Tibial nerve (tissue), 4 donors: ENCODE data around the gene NID1. TPM values are rescaled to one million over a fixed set of nuclear protein-coding genes. Genes with fewer than 3 reads are reported as not detected.
A peak's percentile ranks its signal among the peaks of the same experiment; 100 is the strongest.
"Not testable (repeated sequence)": the region's sequence is repeated elsewhere in the genome, so short reads cannot be mapped to it uniquely, and the experiment has no call there.

Experiments
- DNase-seq, 2 donors: peaks; one replicate each; pipeline ENCODE4 v3.0.0-alpha.2; 2019; ENCODE audit warnings: low spot score in 2 of 2
- H3K27ac ChIP-seq, 4 donors: fragments of 200-600 bp; sonication (generic) in 3 of 4; one replicate each; pipeline ENCODE4 v1.5.1; 2017 to 2019; ENCODE audit warnings: mild to moderate bottlenecking in 1 of 4
- H3K27me3 ChIP-seq, 2 donors: fragments of 200-600 bp; sonication (generic) in 1 of 2; one replicate each; pipeline versions ENCODE4 v1.5.1 to v1.6.0; 2017 to 2019
- H3K36me3 ChIP-seq, 3 donors: fragments of 200-600 bp; sonication (generic); one replicate each; pipeline ENCODE4 v1.5.1; 2018 to 2019
- H3K4me1 ChIP-seq, 4 donors: fragments of 200-600 bp; sonication (generic) in 3 of 4; one replicate each; pipeline ENCODE4 v1.5.1; 2017 to 2019
- H3K4me3 ChIP-seq, 4 donors: fragments of 200-600 bp; sonication (generic) in 3 of 4; one replicate each; pipeline ENCODE4 v1.5.1; 2017 to 2019; ENCODE audit warnings: mild to moderate bottlenecking in 1 of 4, moderate library complexity in 1 of 4
- H3K9me3 ChIP-seq, 4 donors: fragments of 200-600 bp; sonication (generic) in 3 of 4; one replicate each; pipeline ENCODE4 v1.5.1; 2017 to 2019
- EP300 ChIP-seq, 2 donors: sonication (generic); formaldehyde crosslinking; IDR thresholded peaks; one replicate each; pipeline ENCODE4 v1.6.1; 2017; ENCODE audit warnings: antibody characterized with exemption in 2 of 2, mild to moderate bottlenecking in 1 of 2
- POLR2A ChIP-seq, 2 donors: fragments of 450-650 bp; IDR thresholded peaks; one replicate each; pipeline ENCODE4 v1.6.1; 2017; ENCODE audit warnings: antibody characterized with exemption in 2 of 2, mild to moderate bottlenecking in 2 of 2, moderate library complexity in 2 of 2
- WGBS, 2 donors: methylation state at CpG; one replicate each; pipeline ENCODE4 v1.1.5; 2018; 5-methylcytosine and 5-hydroxymethylcytosine counted together
- total RNA-seq, 4 donors: library from RNA; depleted of rRNA; stranded (reverse); fragments of >200 nt; gene quantifications; one replicate each; pipeline ENCODE4 v1.1.0, GENCODE V29; 2016
- TF ChIP-seq, protein P1 (sequence below), 5 experiments: fragments of 200-600 bp in 3 of 5; fragments of 450-650 bp in 2 of 5; sonication (generic) in 3 of 5; IDR thresholded peaks; one replicate each; pipeline ENCODE4 v1.5.1; 2016 to 2019; ENCODE audit warnings: antibody characterized with exemption in 5 of 5, mild to moderate bottlenecking in 3 of 5, moderate library complexity in 2 of 5

Gene NID1
- total RNA-seq, 4 donors from 2014 or later: 192 to 321 (median 215) TPM

DNA sequence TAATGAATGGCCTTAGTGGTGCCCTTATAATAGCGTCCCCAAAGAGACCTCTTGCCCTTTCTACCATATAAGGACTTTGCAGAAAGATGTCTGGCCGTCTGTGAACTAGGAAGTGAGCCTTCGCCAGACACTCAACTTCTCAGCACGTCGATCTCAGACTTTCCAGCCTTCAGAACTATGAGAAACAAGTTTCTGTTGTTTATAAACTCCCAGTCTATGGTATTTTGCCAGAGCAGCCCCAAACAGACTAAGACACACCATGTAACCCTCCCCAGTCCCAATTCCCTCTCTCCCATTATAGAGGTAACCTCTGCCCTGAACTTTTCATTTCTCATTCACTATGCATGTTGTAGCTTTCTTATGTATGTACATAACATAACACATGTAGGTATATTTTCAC, 55.7 kb downstream of the NID1 start:
- WGBS, 2 donors: 15 to 41% methylated on average over 5 of the region's 5 CpGs
- H3K4me3 ChIP-seq: no peak overlapping the region
- no peaks in the 10 kb centered on the region for H3K9me3 ChIP-seq
- peaks cover 0 to 71% (median 5%) of the 10 kb centered on the region in 3 donors for H3K36me3 ChIP-seq
- TF ChIP-seq EP300 (IDR thresholded peaks at IDR 0.05): peak in 1 of 2 donors; percentile 7
- no peak for TF ChIP-seq POLR2A (IDR thresholded peaks at IDR 0.05)
- peak overlapping the region; percentile 38 to 91 (median 65) for H3K27ac ChIP-seq
- no peaks in the 10 kb centered on the region for H3K27me3 ChIP-seq
- no peak for DNase-seq
- peaks cover 0 to 56% (median 19%) of the 10 kb centered on the region in 4 donors for H3K4me1 ChIP-seq

GRCh38 chr1:236007781-236008180, 57.1 kb downstream of the NID1 start:
- no peaks in the 10 kb centered on the region for H3K9me3 ChIP-seq
- H3K27ac ChIP-seq: peak overlapping the region in 1 of 4 donors; percentile 76
- H3K27me3 ChIP-seq: no peaks in the 10 kb centered on the region
- peaks cover 0 to 69% (median 19%) of the 10 kb centered on the region in 4 donors for H3K4me1 ChIP-seq
- DNase-seq: no peak
- WGBS, 2 donors: 86 to 88% methylated on average over 3 of the region's 3 CpGs
- TF ChIP-seq POLR2A (IDR thresholded peaks at IDR 0.05) (no peak), EP300 (IDR thresholded peaks at IDR 0.05) (no peak)
- TF ChIP-seq, protein P1, sequence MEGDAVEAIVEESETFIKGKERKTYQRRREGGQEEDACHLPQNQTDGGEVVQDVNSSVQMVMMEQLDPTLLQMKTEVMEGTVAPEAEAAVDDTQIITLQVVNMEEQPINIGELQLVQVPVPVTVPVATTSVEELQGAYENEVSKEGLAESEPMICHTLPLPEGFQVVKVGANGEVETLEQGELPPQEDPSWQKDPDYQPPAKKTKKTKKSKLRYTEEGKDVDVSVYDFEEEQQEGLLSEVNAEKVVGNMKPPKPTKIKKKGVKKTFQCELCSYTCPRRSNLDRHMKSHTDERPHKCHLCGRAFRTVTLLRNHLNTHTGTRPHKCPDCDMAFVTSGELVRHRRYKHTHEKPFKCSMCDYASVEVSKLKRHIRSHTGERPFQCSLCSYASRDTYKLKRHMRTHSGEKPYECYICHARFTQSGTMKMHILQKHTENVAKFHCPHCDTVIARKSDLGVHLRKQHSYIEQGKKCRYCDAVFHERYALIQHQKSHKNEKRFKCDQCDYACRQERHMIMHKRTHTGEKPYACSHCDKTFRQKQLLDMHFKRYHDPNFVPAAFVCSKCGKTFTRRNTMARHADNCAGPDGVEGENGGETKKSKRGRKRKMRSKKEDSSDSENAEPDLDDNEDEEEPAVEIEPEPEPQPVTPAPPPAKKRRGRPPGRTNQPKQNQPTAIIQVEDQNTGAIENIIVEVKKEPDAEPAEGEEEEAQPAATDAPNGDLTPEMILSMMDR (IDR thresholded peaks at IDR 0.05): no peak
- H3K4me3 ChIP-seq: no peak overlapping the region
- H3K36me3 ChIP-seq: peaks cover 0 to 57% (median 5%) of the 10 kb centered on the region in 3 donors

DNA sequence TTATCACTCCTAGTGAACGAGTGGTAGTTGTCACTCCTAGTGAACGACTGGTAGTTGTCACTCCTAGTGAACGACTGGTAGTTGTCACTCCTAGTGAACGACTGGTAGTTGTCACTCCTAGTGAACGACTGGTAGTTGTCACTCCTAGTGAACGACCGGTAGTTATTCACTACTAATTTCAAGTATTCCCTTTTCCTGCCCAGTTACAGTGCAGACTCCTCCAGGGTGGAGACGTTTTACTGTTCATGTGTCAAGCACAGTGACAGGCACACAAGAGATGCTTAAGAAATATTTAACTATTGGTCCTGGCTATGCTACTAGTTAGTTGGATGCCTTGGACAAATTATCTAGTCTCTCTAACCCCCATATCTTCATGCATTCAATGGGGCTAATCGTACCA, 61.8 kb downstream of the NID1 start:
- DNase-seq, H3K27me3 ChIP-seq, H3K4me3 ChIP-seq, H3K9me3 ChIP-seq: not testable (repeated sequence)
- Histone ChIP-seq H3K4me1 (peaks cover 0 to 61% (median 21%) of the 10 kb centered on the region in 4 donors), H3K27ac (peak overlapping the region in 3 of 4 donors; percentile 16 to 84 (median 76)), H3K36me3 (peaks cover 0 to 63% (median 0%) of the 10 kb centered on the region in 3 donors)
- 78 to 84% methylated on average over 9 of the region's 9 CpGs for WGBS, 2 donors

DNA sequence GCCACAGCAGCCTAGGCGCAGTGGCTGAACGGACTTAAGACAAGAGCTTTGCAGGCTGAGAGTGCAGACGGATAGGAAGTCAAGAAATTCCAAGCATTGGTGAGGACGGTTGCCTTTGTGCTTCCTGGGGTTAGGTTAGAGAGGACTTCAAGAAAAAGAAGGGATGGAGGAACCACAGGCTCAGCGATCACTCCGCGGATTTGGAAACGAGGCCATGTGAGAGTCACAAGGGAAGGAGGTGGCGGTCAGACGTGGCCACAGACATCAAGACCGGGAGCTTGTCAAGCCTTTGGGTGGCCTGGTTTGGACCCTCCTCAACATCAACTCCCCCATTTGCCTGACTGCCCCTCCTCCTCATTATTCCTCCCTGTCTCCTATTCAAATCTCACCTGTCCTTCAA, 62.3 kb downstream of the NID1 start:
- Histone ChIP-seq H3K36me3 (peaks cover 0 to 63% (median 0%) of the 10 kb centered on the region in 3 donors), H3K27me3 (no peaks in the 10 kb centered on the region), H3K27ac (peak overlapping the region; percentile 23 to 84 (median 56)), H3K4me1 (peaks cover 0 to 61% (median 21%) of the 10 kb centered on the region in 4 donors), H3K9me3 (no peaks in the 10 kb centered on the region), H3K4me3 (no peak overlapping the region)
- no peak for DNase-seq
- TF ChIP-seq POLR2A (IDR thresholded peaks at IDR 0.05): no peak
- TF ChIP-seq, protein P1 (IDR thresholded peaks at IDR 0.05): no peak
- TF ChIP-seq EP300 (IDR thresholded peaks at IDR 0.05): no peak
- WGBS, 2 donors: 87 to 91% methylated on average over 11 of the region's 11 CpGs

DNA sequence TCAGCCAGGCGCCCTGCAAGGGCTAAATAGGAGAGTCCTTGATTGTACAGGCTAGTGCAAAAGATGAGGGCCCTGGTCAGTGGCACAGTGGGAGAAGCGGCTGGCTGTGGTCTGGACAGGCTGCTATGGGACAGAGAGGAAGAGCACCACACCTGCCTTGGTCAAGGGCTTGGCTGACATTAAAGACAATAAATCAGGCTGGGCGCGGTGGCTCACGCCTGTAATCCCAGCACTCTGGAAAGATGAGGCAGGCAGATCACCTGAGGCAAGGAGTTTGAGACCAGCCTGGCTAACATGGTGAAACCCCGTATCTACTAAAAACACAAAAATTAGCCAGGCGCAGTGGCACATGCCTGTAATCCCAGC, 62.9 kb downstream of the NID1 start:
- Histone ChIP-seq H3K9me3 (no peaks in the 10 kb centered on the region), H3K36me3 (peaks cover 0 to 62% (median 0%) of the 10 kb centered on the region in 3 donors), H3K27me3 (no peaks in the 10 kb centered on the region), H3K27ac (peak overlapping the region; percentile 23 to 84 (median 52)), H3K4me1 (peaks cover 0 to 59% (median 21%) of the 10 kb centered on the region in 4 donors), H3K4me3 (no peak overlapping the region)
- TF ChIP-seq, protein P1 (IDR thresholded peaks at IDR 0.05): no peak
- no peak for TF ChIP-seq EP300 (IDR thresholded peaks at IDR 0.05)
- no peak for TF ChIP-seq POLR2A (IDR thresholded peaks at IDR 0.05)
- WGBS, 2 donors: 83 to 89% methylated on average over 7 of the region's 7 CpGs
- no peak for DNase-seq

DNA sequence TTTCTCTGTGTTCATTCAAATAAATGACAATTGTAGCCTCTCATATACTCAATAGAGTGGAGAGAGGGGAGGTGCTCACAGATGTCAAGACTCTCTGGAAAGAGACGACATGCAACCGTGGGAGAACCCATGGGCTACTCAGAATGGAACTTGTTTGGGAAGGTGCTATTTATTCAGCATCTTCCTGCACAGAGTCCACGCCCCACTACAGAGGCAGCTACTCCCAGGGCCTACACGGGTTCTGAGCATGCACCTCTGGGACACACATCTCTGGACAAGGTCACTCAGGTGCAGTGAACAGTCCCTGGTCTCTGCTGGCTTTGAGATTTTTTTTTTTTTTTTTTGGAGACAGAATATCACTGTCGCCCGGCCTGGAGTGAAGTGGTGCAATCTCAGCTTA, 64.1 kb downstream of the NID1 start:
- Histone ChIP-seq H3K9me3 (no peaks in the 10 kb centered on the region), H3K27me3 (no peaks in the 10 kb centered on the region), H3K27ac (peak overlapping the region in 2 of 4 donors; percentile 76 to 84), H3K36me3 (peaks cover 0 to 64% (median 0%) of the 10 kb centered on the region in 3 donors), H3K4me1 (peaks cover 0 to 47% (median 13%) of the 10 kb centered on the region in 4 donors), H3K4me3 (no peak overlapping the region)
- no peak for DNase-seq
- TF ChIP-seq, protein P1 (IDR thresholded peaks at IDR 0.05): no peak
- TF ChIP-seq EP300 (IDR thresholded peaks at IDR 0.05): no peak
- no peak for TF ChIP-seq POLR2A (IDR thresholded peaks at IDR 0.05)
- WGBS, 2 donors: 72 to 78% methylated on average over 6 of the region's 6 CpGs
